ENCODE measurements around the gene ZNF454.

ZNF454 gene

DNA sequence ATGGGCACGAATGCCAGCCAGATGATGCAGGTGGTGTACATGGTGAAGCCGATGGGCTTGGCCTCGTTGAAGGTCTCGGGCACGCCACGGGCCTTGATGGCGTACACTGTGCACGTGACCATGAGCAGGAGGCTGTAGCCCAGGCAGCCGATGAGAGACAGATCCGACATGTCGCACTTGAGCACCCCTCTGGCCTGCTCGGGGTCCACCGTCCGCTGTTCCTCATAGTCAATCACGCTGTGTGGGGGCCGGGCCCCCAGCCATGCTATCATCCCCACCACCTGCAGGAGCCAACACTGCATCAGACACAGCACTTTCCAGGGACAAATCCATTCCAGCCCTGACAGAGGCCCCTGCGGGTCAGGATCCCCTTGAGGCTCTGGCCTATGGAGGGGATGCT lies 41.9 kb downstream of the ZNF454 start:
- no peak overlapping the region for H2AFZ ChIP-seq (ENCODE audit: low read depth, low read length)
- H3K27ac ChIP-seq (ENCODE audit: low read length): no peak overlapping the region
- no peak overlapping the region for H3K4me3 ChIP-seq (ENCODE audit: low read length)
- TF ChIP-seq EZH2phosphoT487 (IDR thresholded peaks at IDR 0.05; ENCODE audit: low read depth): no peak
- 0 out of 2 replicates have a peak, but pooled peaks cover 2% of the 10 kb centered on the region for H3K9me3 ChIP-seq (ENCODE audit: insufficient read depth, low read length)
- H3K4me2 ChIP-seq (ENCODE audit: low read length): no peak overlapping the region
- H3K36me3 ChIP-seq (replicated peaks; ENCODE audit: low read depth, low read length): no peaks in the 10 kb centered on the region
- H3K9ac ChIP-seq (ENCODE audit: low read length): no peak overlapping the region
- H3K79me2 ChIP-seq (ENCODE audit: low read length): no peaks in the 10 kb centered on the region
- no peaks in the 10 kb centered on the region for H3K27me3 ChIP-seq (ENCODE audit: low read depth, low read length)
- no peaks in the 10 kb centered on the region for H4K20me1 ChIP-seq (ENCODE audit: insufficient read depth, low read length)
- H3K4me1 ChIP-seq (ENCODE audit: low read length): no peaks in the 10 kb centered on the region

DNA sequence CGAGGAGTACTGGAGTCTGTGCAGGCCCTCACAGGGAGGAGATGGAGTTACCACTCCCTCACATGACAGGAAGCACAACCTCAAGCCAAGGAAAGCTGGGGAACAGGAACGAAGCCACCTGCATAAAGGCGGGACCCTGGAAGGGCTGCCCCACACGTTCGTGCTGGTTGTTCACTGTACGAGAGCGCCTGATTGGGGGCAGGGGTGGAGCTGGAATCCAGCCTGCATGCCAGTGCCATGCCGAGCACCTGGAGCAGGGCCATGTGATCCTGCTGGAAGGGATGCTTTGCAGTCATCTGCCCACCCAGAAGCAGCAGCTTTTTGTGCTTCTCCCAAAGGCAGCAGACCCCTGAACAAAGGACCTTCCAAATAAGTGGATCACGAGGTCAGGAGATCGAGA lies 42.7 kb downstream of the ZNF454 start:
- Histone ChIP-seq H2AFZ (ENCODE audit: low read depth, low read length) (no peak overlapping the region), H3K36me3 (replicated peaks; ENCODE audit: low read depth, low read length) (no peaks in the 10 kb centered on the region), H3K4me3 (ENCODE audit: low read length) (no peak overlapping the region), H4K20me1 (ENCODE audit: insufficient read depth, low read length) (no peaks in the 10 kb centered on the region), H3K27ac (ENCODE audit: low read length) (no peak overlapping the region), H3K9me3 (ENCODE audit: insufficient read depth, low read length) (no peaks in the 10 kb centered on the region), H3K4me2 (ENCODE audit: low read length) (no peak overlapping the region), H3K27me3 (ENCODE audit: low read depth, low read length) (no peaks in the 10 kb centered on the region), H3K79me2 (ENCODE audit: low read length) (no peaks in the 10 kb centered on the region), H3K9ac (ENCODE audit: low read length) (no peak overlapping the region), H3K4me1 (ENCODE audit: low read length) (no peaks in the 10 kb centered on the region)
- TF ChIP-seq EZH2phosphoT487 (IDR thresholded peaks at IDR 0.05; ENCODE audit: low read depth): no peak
- TF ChIP-seq, protein P1, sequence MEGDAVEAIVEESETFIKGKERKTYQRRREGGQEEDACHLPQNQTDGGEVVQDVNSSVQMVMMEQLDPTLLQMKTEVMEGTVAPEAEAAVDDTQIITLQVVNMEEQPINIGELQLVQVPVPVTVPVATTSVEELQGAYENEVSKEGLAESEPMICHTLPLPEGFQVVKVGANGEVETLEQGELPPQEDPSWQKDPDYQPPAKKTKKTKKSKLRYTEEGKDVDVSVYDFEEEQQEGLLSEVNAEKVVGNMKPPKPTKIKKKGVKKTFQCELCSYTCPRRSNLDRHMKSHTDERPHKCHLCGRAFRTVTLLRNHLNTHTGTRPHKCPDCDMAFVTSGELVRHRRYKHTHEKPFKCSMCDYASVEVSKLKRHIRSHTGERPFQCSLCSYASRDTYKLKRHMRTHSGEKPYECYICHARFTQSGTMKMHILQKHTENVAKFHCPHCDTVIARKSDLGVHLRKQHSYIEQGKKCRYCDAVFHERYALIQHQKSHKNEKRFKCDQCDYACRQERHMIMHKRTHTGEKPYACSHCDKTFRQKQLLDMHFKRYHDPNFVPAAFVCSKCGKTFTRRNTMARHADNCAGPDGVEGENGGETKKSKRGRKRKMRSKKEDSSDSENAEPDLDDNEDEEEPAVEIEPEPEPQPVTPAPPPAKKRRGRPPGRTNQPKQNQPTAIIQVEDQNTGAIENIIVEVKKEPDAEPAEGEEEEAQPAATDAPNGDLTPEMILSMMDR (IDR thresholded peaks at IDR 0.05; ENCODE audit: low read depth, low read length): no peak

DNA sequence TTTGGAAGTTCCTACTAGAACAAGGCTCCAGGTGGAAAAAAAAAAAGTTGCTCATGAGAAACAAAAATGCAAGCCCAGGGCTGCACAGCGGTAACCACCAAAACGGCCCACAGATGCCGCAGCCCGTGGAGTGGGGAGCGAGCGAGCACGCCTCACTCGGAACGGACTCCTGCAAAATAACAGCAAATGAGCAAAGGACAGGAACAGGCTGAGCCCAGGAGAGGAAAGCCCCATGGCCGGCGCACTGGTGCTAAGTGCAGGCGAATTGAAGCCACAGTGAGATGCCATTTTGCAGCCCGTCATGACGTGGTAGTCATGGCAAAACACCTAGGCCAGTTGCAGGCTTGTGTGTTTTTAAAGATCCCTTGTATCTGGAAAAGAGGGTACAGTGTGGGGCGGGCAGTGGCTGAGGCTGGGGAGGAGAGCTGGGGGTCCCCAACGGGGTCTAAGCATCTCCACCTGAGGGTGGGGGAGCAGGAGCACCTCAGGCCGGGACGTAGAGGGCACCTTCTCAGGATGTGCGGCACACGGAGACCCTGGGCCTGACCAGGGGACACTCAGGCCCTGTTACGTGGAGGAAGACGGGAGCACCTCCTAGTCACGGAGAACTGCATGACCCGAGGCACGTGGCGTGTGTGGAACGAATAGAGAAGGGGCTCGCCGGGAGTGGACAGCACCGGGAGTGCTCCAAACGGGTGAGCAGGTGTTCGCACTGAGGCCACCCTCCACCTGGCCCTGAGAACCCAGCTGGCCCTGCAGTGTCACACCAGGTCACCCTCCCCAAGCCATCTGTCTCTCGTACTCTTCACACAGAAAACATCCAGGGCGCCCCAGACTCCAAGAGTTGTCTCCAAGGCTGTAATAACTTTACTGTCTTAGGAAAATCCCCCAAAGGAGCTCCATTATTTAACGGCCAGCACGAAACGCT lies 43.4 kb downstream of the ZNF454 start:
- Histone ChIP-seq H3K4me3 (ENCODE audit: low read length) (no peak overlapping the region), H3K27ac (ENCODE audit: low read length) (no peak overlapping the region), H3K4me2 (ENCODE audit: low read length) (no peak overlapping the region), H3K9ac (ENCODE audit: low read length) (no peak overlapping the region), H4K20me1 (ENCODE audit: insufficient read depth, low read length) (no peaks in the 10 kb centered on the region), H2AFZ (ENCODE audit: low read depth, low read length) (no peak overlapping the region), H3K27me3 (ENCODE audit: low read depth, low read length) (no peaks in the 10 kb centered on the region), H3K36me3 (replicated peaks; ENCODE audit: low read depth, low read length) (no peaks in the 10 kb centered on the region), H3K4me1 (ENCODE audit: low read length) (no peaks in the 10 kb centered on the region), H3K9me3 (ENCODE audit: insufficient read depth, low read length) (no peaks in the 10 kb centered on the region), H3K79me2 (ENCODE audit: low read length) (no peaks in the 10 kb centered on the region)
- no peak for TF ChIP-seq EZH2phosphoT487 (IDR thresholded peaks at IDR 0.05; ENCODE audit: low read depth)
- TF ChIP-seq, protein P1 (IDR thresholded peaks at IDR 0.05; ENCODE audit: low read depth, low read length): no peak

DNA sequence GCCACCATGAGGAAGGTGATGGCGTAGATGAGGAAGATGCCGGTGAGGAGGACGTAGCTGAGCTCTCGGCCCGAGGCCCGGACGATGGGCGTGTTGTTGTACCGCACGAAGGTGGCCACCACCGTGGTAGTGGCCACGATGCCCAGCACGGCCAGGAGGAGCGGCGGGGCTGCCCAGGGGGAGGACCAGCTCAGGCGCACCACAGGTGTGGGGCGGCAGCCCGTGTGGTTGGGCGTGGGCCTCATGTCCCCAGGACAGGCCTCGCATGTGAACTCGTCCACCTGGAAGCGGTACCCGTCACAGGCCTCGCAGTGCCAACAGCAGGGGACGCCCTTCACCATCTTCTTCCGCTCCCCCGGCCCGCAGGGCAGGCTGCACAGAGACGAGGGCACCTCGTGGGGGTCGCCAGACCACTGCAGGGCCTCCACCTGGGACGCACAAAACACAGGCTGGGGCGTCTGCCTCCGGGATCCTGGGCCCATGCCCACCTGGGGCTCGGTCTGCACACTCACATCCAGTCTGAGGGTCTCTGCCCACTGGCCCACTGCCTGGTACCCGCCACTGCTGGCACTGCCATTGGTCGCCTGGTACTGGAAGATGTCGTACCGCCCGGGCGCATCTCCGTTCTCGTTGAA lies 45.4 kb downstream of the ZNF454 start:
- no peak overlapping the region for H3K4me2 ChIP-seq (ENCODE audit: low read length)

More for the DNA sequence above, 45.4 kb downstream of the ZNF454 start:
- Histone ChIP-seq H3K27ac (ENCODE audit: low read length) (no peak overlapping the region), H3K4me3 (ENCODE audit: low read length) (no peak overlapping the region), H3K79me2 (ENCODE audit: low read length) (no peaks in the 10 kb centered on the region), H3K9ac (ENCODE audit: low read length) (no peak overlapping the region), H3K4me1 (ENCODE audit: low read length) (no peaks in the 10 kb centered on the region), H3K9me3 (ENCODE audit: insufficient read depth, low read length) (no peaks in the 10 kb centered on the region), H3K36me3 (replicated peaks; ENCODE audit: low read depth, low read length) (no peaks in the 10 kb centered on the region), H3K27me3 (ENCODE audit: low read depth, low read length) (no peaks in the 10 kb centered on the region), H4K20me1 (ENCODE audit: insufficient read depth, low read length) (no peaks in the 10 kb centered on the region), H2AFZ (ENCODE audit: low read depth, low read length) (no peak overlapping the region)
- TF ChIP-seq, protein P1 (IDR thresholded peaks at IDR 0.05; ENCODE audit: low read depth, low read length): no peak
- TF ChIP-seq EZH2phosphoT487 (IDR thresholded peaks at IDR 0.05; ENCODE audit: low read depth): no peak
